GM23248 (cell line): Measurements from ENCODE around the gene NCOA3.

Source experiments
- EZH2 ChIP-seq: fragments of 200-600 bp; sonication (generic); IDR thresholded peaks from 2 replicates; pipeline ENCODE4 v1.6.1; 2018; ENCODE audit warnings: antibody characterized with exemption, mild to moderate bottlenecking; ENCODE audit not compliant: insufficient read depth, poor library complexity, severe bottlenecking
- EZH2phosphoT487 ChIP-seq: fragments of 200-600 bp; sonication (generic); IDR thresholded peaks from 2 replicates; pipeline ENCODE4 v1.6.1; 2018; ENCODE audit warnings: antibody characterized with exemption, moderate library complexity, mild to moderate bottlenecking, low read depth; ENCODE audit not compliant: insufficient read depth

DNA sequence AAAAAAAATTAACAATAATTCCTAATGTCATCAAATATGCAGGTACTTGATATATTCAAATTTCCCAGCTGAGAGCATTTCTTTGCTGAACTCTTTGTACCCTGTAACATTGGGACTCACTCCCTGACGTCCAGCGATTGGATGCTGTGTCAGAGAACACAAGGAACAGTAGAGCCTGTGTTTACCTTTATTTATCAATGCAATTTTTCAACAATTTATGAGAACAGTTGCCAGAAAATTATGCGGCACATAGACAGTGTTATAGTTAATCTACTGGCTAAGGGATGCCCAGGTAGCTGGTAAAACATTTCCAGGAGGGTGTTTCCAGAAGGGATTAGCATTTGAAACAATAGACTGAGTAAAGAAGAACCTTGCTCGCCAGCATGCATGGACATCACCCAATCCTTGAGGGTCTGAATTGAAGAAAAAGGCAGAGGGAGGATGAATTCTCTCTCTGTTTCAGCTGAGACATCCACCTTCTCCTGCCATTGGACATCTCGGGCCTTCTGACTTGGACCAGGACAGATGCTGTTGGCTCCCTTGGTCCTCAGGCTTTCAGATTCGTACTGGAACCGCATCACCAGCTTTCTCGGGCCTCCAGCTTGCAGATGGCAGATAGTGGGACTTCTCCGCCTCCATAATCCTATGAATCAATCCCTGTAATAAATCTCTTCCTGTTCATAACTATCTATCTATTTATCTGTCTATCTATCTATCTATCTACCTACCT is 42.2 kb upstream of the NCOA3 start:
- TF ChIP-seq EZH2 (no peak), EZH2phosphoT487 (no peak)
